ENCODE data around the gene RAB44. TPM values are rescaled to one million over a fixed set of nuclear protein-coding genes. Genes with fewer than 3 reads are reported as not detected.

The RAB44 gene
- polyA plus RNA-seq, 1 experiment, result 0.04 TPM

DNA sequence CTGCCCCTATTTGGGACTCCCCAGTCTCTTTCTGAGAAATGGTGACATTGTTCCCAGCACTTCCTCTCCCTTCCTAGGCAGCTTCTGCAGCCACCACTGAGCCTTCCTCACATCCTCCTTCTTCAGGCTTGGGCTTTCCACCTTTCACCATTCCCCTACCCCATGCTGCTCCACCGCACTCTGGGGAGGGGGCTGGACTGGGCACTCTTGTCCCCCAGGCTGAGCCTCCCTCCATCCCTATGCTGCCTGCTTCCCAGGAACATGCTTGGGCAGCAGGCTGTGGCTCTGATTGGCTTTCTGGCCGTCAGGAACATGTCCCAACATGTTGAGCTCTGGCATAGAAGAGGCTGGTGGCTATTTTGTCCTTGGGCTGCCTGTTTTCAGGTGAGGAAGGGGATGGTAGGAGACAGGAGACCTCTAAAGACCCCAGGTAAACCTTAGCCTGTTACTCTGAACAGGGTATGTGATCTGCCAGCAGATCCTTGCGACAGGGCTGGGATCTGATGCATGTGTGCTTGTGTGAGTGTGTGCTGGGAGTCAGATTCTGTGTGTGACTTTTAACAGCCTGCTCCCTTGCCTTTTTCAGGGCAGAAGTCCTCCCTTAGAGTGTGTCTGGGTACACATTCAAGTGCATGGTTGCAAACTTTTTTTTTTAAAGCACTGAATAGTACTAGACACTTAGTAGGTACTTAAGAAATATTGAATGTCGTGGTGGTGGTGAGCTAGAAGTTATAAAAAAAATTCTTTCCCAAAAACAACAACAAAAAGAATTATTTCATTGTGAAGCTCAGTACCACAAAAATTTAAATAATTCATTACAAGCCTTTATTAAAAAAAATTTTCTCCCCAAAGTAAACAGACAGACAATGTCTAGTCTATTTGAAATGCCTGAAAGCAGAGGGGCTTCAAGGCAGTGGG, 21.2 kb upstream of the RAB44 start:
- DNase-seq (ENCODE audit: low read depth), result no peak
- ChIA-PET POLR2A (interaction anchor here (0.6 to 3.2 kb wide), 3 partner anchors 9 to 460 kb away, joined by 3 to 28 read pairs (median 4); no protein-coding TSS in a partner anchor), CTCF (interaction anchor here (0.7 to 2.9 kb wide), 5 partner anchors 10 to 154 kb away, joined by 3 to 18 read pairs (median 3); no protein-coding TSS in a partner anchor)
- TF ChIP-seq, protein P1, sequence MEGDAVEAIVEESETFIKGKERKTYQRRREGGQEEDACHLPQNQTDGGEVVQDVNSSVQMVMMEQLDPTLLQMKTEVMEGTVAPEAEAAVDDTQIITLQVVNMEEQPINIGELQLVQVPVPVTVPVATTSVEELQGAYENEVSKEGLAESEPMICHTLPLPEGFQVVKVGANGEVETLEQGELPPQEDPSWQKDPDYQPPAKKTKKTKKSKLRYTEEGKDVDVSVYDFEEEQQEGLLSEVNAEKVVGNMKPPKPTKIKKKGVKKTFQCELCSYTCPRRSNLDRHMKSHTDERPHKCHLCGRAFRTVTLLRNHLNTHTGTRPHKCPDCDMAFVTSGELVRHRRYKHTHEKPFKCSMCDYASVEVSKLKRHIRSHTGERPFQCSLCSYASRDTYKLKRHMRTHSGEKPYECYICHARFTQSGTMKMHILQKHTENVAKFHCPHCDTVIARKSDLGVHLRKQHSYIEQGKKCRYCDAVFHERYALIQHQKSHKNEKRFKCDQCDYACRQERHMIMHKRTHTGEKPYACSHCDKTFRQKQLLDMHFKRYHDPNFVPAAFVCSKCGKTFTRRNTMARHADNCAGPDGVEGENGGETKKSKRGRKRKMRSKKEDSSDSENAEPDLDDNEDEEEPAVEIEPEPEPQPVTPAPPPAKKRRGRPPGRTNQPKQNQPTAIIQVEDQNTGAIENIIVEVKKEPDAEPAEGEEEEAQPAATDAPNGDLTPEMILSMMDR (IDR thresholded peaks at IDR 0.05; ENCODE audit: insufficient read depth, low read depth, low read length), result no peak
- H3K4me3 ChIP-seq (ENCODE audit: low read depth, low read length), result peak overlapping the region; percentile 9; the same call in 1 of the 2 replicates
- H3K36me3 ChIP-seq (ENCODE audit: control insufficient read depth, insufficient read depth, low read length), result peaks cover 2% of the 10 kb centered on the region
- H3K27me3 ChIP-seq (ENCODE audit: control insufficient read depth, insufficient read depth, low read length), result no peaks in the 10 kb centered on the region

DNA sequence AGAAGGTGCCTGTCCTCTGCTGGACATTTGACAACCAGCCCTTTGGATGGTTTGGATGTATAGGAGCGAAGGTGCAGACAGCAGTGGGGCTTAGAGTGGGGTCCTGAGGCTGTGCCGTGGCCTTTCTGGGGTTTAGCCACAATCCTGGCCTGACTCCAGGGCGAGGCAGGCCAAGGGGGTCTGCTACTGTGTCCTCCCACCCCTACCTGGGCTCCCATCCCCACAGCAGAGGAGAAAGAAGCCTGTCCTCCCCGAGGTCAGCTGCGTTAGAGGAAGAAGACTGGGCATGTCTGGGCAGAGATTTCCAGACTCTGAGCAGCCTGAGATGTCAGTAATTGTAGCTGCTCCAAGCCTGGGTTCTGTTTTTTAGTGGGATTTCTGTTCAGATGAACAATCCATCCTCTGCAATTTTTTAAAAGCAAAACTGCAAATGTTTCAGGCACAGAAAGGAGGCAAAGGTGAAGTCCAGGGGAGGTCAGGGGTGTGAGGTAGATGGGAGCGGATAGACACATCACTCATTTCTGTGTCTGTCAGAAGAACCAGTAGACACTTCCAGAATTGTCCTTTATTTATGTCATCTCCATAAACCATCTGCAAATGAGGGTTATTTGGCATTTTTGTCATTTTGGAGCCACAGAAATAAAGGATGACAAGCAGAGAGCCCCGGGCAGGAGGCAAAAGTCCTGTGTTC, 20.4 kb upstream of the RAB44 start:
- TF ChIP-seq, protein P1 (IDR thresholded peaks at IDR 0.05; ENCODE audit: insufficient read depth, low read depth, low read length), result no peak
- H3K4me3 ChIP-seq (ENCODE audit: low read depth, low read length), result peak overlapping the region; percentile 9; the same call in 1 of the 2 replicates
- ChIA-PET CTCF (interaction anchor here (1.1 to 2.9 kb wide), 2 partner anchors 11 to 53 kb away, joined by 4 to 18 read pairs; no protein-coding TSS in a partner anchor), POLR2A (interaction anchor here (0.6 to 3.2 kb wide), 3 partner anchors 10 to 460 kb away, joined by 3 to 28 read pairs (median 4); no protein-coding TSS in a partner anchor)
- H3K27me3 ChIP-seq (ENCODE audit: control insufficient read depth, insufficient read depth, low read length), result no peaks in the 10 kb centered on the region
- no peak for DNase-seq (ENCODE audit: low read depth)
- peaks cover 4% of the 10 kb centered on the region for H3K36me3 ChIP-seq (ENCODE audit: control insufficient read depth, insufficient read depth, low read length)

DNA sequence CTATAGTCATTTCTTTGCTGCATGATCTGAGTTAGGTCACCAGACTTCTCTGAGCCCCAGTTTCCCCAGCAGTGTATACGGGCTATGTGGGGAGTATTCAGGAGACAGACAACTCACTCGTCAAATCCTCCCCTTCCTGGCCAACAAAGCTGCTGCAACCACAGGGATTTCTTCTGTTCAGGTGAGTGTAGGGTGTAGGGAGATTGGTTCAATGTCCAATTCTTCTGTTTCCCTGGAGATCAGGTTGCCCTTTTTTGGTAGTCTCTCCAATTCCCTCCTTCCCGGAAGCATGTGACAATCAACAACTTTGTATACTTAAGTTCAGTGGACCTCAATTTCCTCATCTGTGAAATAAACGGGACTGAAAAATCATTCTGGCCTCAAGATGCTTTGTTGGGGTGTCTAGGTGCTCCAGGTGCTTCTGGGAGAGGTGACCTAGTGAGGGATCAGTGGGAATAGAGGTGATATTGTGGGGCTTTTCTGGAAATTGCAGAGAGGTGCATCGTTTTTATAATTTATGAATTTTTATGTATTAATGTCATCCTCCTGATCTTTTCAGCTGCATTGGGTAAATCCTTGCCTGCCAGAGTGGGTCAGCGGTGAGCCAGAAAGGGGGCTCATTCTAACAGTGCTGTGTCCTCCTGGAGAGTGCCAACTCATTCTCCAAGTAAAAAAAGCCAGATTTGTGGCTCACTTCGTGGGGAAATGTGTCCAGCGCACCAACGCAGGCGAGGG, 19.7 kb upstream of the RAB44 start:
- Histone ChIP-seq H3K27me3 (ENCODE audit: control insufficient read depth, insufficient read depth, low read length) (no peaks in the 10 kb centered on the region), H3K36me3 (ENCODE audit: control insufficient read depth, insufficient read depth, low read length) (peaks cover 10% of the 10 kb centered on the region), H3K4me3 (ENCODE audit: low read depth, low read length) (peak overlapping the region; percentile 9)
- TF ChIP-seq, protein P1 (IDR thresholded peaks at IDR 0.05; ENCODE audit: insufficient read depth, low read depth, low read length), result no peak
- ChIA-PET CTCF (interaction anchor here (0.6 to 2.9 kb wide), 8 partner anchors 10 to 247 kb away, joined by 3 to 18 read pairs (median 4); no protein-coding TSS in a partner anchor), POLR2A (interaction anchor here (0.6 to 3.2 kb wide), 7 partner anchors 9 to 50 kb away, joined by 3 to 28 read pairs (median 3); no protein-coding TSS in a partner anchor)
- no peak for DNase-seq (ENCODE audit: low read depth)

DNA sequence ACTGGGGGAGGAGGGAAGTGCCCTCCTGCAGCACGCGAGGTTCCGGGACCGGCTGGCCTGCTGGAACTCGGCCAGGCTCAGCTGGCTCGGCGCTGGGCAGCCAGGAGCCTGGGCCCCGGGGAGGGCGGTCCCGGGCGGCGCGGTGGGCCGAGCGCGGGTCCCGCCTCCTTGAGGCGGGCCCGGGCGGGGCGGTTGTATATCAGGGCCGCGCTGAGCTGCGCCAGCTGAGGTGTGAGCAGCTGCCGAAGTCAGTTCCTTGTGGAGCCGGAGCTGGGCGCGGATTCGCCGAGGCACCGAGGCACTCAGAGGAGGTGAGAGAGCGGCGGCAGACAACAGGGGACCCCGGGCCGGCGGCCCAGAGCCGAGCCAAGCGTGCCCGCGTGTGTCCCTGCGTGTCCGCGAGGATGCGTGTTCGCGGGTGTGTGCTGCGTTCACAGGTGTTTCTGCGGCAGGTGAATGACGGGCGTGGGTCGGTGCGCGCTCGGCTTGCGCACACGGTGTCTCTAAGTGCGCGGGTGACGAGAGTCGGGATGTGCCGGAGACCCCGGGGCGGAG, 19.1 kb upstream of the RAB44 start, which contains the start of gene CDKN1A:
Gene CDKN1A, plus strand, starts transcription at position 227 of the 555 bp plus-strand sequence. CDS start 5,388 bp downstream, outside the sequence.
- Histone ChIP-seq H3K27me3 (ENCODE audit: control insufficient read depth, insufficient read depth, low read length) (no peaks in the 10 kb centered on the region), H3K4me3 (ENCODE audit: low read depth, low read length) (peak within 1 kb of the TSS; percentile 79), H3K36me3 (ENCODE audit: control insufficient read depth, insufficient read depth, low read length) (peaks cover 16% of the 10 kb centered on the region)
- ChIA-PET POLR2A (interaction anchor here (0.6 to 3.2 kb wide), 7 partner anchors 8 to 51 kb away, joined by 3 to 28 read pairs (median 3); no protein-coding TSS in a partner anchor), CTCF (interaction anchor here (0.6 to 2.9 kb wide), 11 partner anchors 9 to 247 kb away, joined by 3 to 18 read pairs (median 3); no protein-coding TSS in a partner anchor)
- peak; percentile 77 for DNase-seq (ENCODE audit: low read depth)
- TF ChIP-seq, protein P1 (IDR thresholded peaks at IDR 0.05; ENCODE audit: insufficient read depth, low read depth, low read length), result no peak
